Gastroesophageal sphincter (tissue), 3 donors: ENCODE data around the gene DYNC1I1.

Source experiments
- CTCF ChIP-seq, 4 experiments: fragments of 200-600 bp in 2 of 4; fragments of 450-650 bp in 2 of 4; sonication (generic) in 1 of 4; IDR thresholded peaks; one replicate each; pipeline ENCODE4 v1.5.1; 2017 to 2019; ENCODE audit warnings: antibody characterized with exemption in 4 of 4, mild to moderate bottlenecking in 2 of 4, moderate library complexity in 2 of 4
- EP300 ChIP-seq: sonication (generic); formaldehyde crosslinking; IDR thresholded peaks from one replicate; pipeline ENCODE4 v1.6.1; 2017; ENCODE audit warnings: antibody characterized with exemption, mild to moderate bottlenecking
- POLR2A ChIP-seq, 2 donors: fragments of 450-650 bp; IDR thresholded peaks; one replicate each; pipeline ENCODE4 v1.6.1; 2017; ENCODE audit warnings: antibody characterized with exemption in 2 of 2, mild to moderate bottlenecking in 2 of 2, moderate library complexity in 1 of 2
- POLR2AphosphoS5 ChIP-seq: sonication (generic); formaldehyde crosslinking; IDR thresholded peaks from one replicate; pipeline ENCODE4 v1.6.1; 2017; ENCODE audit warnings: antibody characterized with exemption

DNA sequence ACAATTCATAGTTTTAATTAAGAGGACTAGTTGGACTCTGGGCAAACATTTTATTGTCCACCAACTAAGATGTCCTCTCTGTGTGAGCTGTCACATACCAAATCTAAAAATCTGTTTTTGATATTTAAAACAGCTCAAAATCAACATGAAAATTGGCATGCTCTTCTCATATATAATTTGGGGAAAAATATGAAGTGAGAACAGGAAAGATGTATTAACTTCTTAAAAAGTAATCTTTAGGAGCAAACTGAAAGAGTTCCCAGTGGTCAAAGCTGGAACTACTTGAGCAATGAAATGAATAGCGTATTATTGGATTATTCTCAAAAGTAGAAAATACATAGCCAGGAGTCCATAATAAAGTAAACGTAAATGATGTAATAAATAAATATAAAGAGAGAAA lies 147.2 kb downstream of the DYNC1I1 start:
- TF ChIP-seq CTCF (IDR thresholded peaks at IDR 0.05): no peak
- no peak for TF ChIP-seq EP300
- TF ChIP-seq POLR2A (IDR thresholded peaks at IDR 0.05): no peak
- TF ChIP-seq POLR2AphosphoS5: no peak
